AG04450 (cell line): ENCODE measurements around the gene ARNT2. TPM values are rescaled to one million over a fixed set of nuclear protein-coding genes. Genes with fewer than 3 reads are reported as not detected.

Source experiments
- CTCF ChIA-PET: fragments of 300-600, 350-600 bp; formaldehyde crosslinking; extraction: SDS; loops from one replicate; lab custom pipeline; 2022; ENCODE audit warnings: antibody characterized with exemption, inconsistent platforms; lab: Charles Lee
- POLR2A ChIA-PET: fragments of 350-600 bp; formaldehyde crosslinking; extraction: SDS; loops from one replicate; lab custom pipeline; 2021; ENCODE audit warnings: antibody characterized with exemption, inconsistent platforms; lab: Yijun Ruan, JAX
- DNase-seq: peaks from one replicate; pipeline ENCODE4 v3.0.0-alpha.2; 2011; ENCODE audit warnings: low read depth, low spot score
- H3K27ac ChIP-seq: one replicate; pipeline ENCODE4 v1.5.1; 2012; ENCODE audit warnings: low read depth, low read length, control low read depth
- H3K27me3 ChIP-seq: one replicate; pipeline ENCODE4 v1.6.0; 2012; ENCODE audit warnings: low read length; ENCODE audit not compliant: control insufficient read depth, insufficient read depth
- H3K4me3 ChIP-seq: 2 replicates; pipeline ENCODE4 v1.5.1; 2011; ENCODE audit warnings: mild to moderate bottlenecking, low read depth, low read length, control low read depth
- H3K9me3 ChIP-seq: 2 replicates; pipeline ENCODE4 v1.5.1; 2012; ENCODE audit warnings: low read length; ENCODE audit not compliant: control insufficient read depth, insufficient read depth
- CTCF ChIP-seq: IDR thresholded peaks from 2 replicates; pipeline ENCODE4 v1.5.1; 2011; ENCODE audit warnings: low read depth, low read length, control low read depth, inconsistent platforms
- polyA plus RNA-seq: library from polyadenylated mRNA; depleted of rRNA; stranded (reverse); fragments of >200 nt; gene quantifications from 2 replicates; pipeline ENCODE4 v1.2.3, GENCODE V29; 2011

ARNT2 gene
- polyA plus RNA-seq, 1 experiment, result 36.8 TPM

- no peak for DNase-seq
- Histone ChIP-seq H3K27me3 (no peaks in the 10 kb centered on the region), H3K27ac (no peak overlapping the region), H3K4me3 (no peak overlapping the region), H3K9me3 (no peaks in the 10 kb centered on the region)
- no peak for TF ChIP-seq CTCF
- ChIA-PET POLR2A (no interaction called here), CTCF (no interaction called here)
Observed at GRCh38 chr15:80556694-80557367, 152.6 kb downstream of the ARNT2 start.

GRCh38 chr15:80557441-80558234 lies 153.5 kb downstream of the ARNT2 start:
- H3K27ac ChIP-seq, result no peak overlapping the region
- H3K4me3 ChIP-seq, result no peak overlapping the region
- no peaks in the 10 kb centered on the region for H3K9me3 ChIP-seq
- no peak for TF ChIP-seq CTCF
- no peaks in the 10 kb centered on the region for H3K27me3 ChIP-seq
- DNase-seq, result no peak
- ChIA-PET POLR2A (no interaction called here), CTCF (interaction anchor here (0.7 to 2.0 kb wide), 2 partner anchors 10 to 106 kb away, joined by 7 read pairs; no protein-coding TSS in a partner anchor)

- CTCF ChIA-PET, result interaction anchor here (1.3 to 2.0 kb wide), 2 partner anchors 9 to 102 kb away, joined by 3 to 7 read pairs; no protein-coding TSS in a partner anchor
- DNase-seq, result no peak
- Histone ChIP-seq H3K4me3 (no peak overlapping the region), H3K27ac (no peak overlapping the region), H3K27me3 (no peaks in the 10 kb centered on the region), H3K9me3 (no peaks in the 10 kb centered on the region)
- TF ChIP-seq CTCF, result no peak
- POLR2A ChIA-PET, result no interaction called here
Observed at GRCh38 chr15:80558631-80559319, 154.6 kb downstream of the ARNT2 start.

- no peaks in the 10 kb centered on the region for H3K27me3 ChIP-seq
- TF ChIP-seq CTCF, result no peak
- H3K9me3 ChIP-seq, result no peaks in the 10 kb centered on the region
- no peak overlapping the region for H3K27ac ChIP-seq
- CTCF ChIA-PET, result interaction anchor here (1.3 to 2.0 kb wide), 2 partner anchors 8 to 102 kb away, joined by 3 to 7 read pairs; no protein-coding TSS in a partner anchor
- no peak overlapping the region for H3K4me3 ChIP-seq
- POLR2A ChIA-PET, result no interaction called here
- DNase-seq, result no peak
Observed at GRCh38 chr15:80559320-80559693, 155.1 kb downstream of the ARNT2 start.
